SK-N-SH (cell line): Measurements from ENCODE around the gene DCUN1D3. TPM values are rescaled to one million over a fixed set of nuclear protein-coding genes. Genes with fewer than 3 reads are reported as not detected.

Experiments
- CTCF ChIA-PET: fragments of 300-600, 350-600 bp; formaldehyde crosslinking; extraction: SDS; loops from one replicate; lab custom pipeline; 2021; lab: Yijun Ruan, JAX
- POLR2A ChIA-PET: fragments of 350-600 bp; sonication (Branson Sonifier 250); formaldehyde crosslinking; extraction: SDS; loops from one replicate; lab custom pipeline; 2020; ENCODE audit warnings: antibody characterized with exemption, inconsistent platforms; lab: Yijun Ruan, JAX
- DNase-seq: peaks from one replicate; pipeline ENCODE4 v3.0.0; 2012
- H2AFZ ChIP-seq: fragments of 200-600 bp; sonication (generic); 2 replicates; pipeline ENCODE4 v1.8.1; 2016; ENCODE audit warnings: antibody characterized with exemption, mild to moderate bottlenecking, low read depth
- H3F3A ChIP-seq: fragments of 200-600 bp; sonication (generic); replicated peaks from 2 replicates; pipeline ENCODE3; 2016; ENCODE audit warnings: antibody characterized with exemption, mild to moderate bottlenecking; ENCODE audit not compliant: insufficient read depth
- H3K27ac ChIP-seq, 2 experiments: fragments of 200-500 bp in 1 of 2; fragments of 200-600 bp in 1 of 2; sonication (Bioruptor generic) in 1 of 2; sonication (generic), shearing (Covaris generic) in 1 of 2; 2 replicates each; pipeline versions ENCODE4 v1.5.1 to v1.6.1; 2014 to 2016; ENCODE audit warnings: low read depth in 2 of 2, inconsistent platforms in 1 of 2, low read length in 1 of 2, mild to moderate bottlenecking in 1 of 2, mixed read lengths in 1 of 2
- H3K27me3 ChIP-seq: fragments of 200-600 bp; sonication (generic), shearing (Covaris generic); 2 replicates; pipeline ENCODE4 v1.6.1; 2016; ENCODE audit warnings: mixed run types; ENCODE audit not compliant: insufficient read depth
- H3K36me3 ChIP-seq, 2 experiments: fragments of 200-500 bp in 1 of 2; fragments of 200-600 bp in 1 of 2; sonication (Bioruptor generic) in 1 of 2; sonication (generic) in 1 of 2; replicated peaks in 1 of 2; 2 replicates each; pipeline versions ENCODE3 to v1.5.1; 2014 to 2016; ENCODE audit warnings: low read length in 1 of 2, mild to moderate bottlenecking in 1 of 2; ENCODE audit not compliant: insufficient read depth in 2 of 2, control insufficient read depth in 1 of 2
- H3K4me1 ChIP-seq, 2 experiments: fragments of 200-500 bp in 1 of 2; fragments of 200-600 bp in 1 of 2; sonication (Bioruptor generic) in 1 of 2; sonication (generic), shearing (Covaris generic) in 1 of 2; 2 replicates each; pipeline versions ENCODE4 v1.5.1 to v1.6.1; 2014 to 2016; ENCODE audit warnings: low read depth in 1 of 2, low read length in 1 of 2, mixed run types in 1 of 2; ENCODE audit not compliant: insufficient read depth in 2 of 2, control insufficient read depth in 1 of 2
- H3K4me2 ChIP-seq: fragments of 200-600 bp; sonication (generic), shearing (Covaris generic); 2 replicates; pipeline ENCODE4 v1.6.1; 2017; ENCODE audit warnings: mixed run types
- H3K4me3 ChIP-seq, 2 experiments: fragments of 200-500 bp in 1 of 2; fragments of 200-600 bp in 1 of 2; sonication (Bioruptor generic) in 1 of 2; sonication (generic), shearing (Covaris generic) in 1 of 2; 2 replicates each; pipeline versions ENCODE4 v1.5.1 to v1.8.1; 2014 to 2016; ENCODE audit warnings: low read depth in 2 of 2, inconsistent platforms in 1 of 2, low read length in 1 of 2, mild to moderate bottlenecking in 1 of 2, mixed read lengths in 1 of 2, moderate library complexity in 1 of 2
- H3K79me2 ChIP-seq: fragments of 200-600 bp; sonication (generic); 2 replicates; pipeline ENCODE4 v1.8.1; 2017; ENCODE audit warnings: mild to moderate bottlenecking; ENCODE audit not compliant: insufficient read depth
- H3K9ac ChIP-seq: fragments of 200-600 bp; sonication (generic); 2 replicates; pipeline ENCODE4 v1.6.1; 2017; ENCODE audit warnings: mixed run types
- H3K9me2 ChIP-seq: fragments of 200-600 bp; sonication (generic); 2 replicates; pipeline ENCODE4 v1.6.1; 2017; ENCODE audit warnings: mixed run types
- H3K9me3 ChIP-seq: fragments of 200-600 bp; sonication (generic); 2 replicates; pipeline ENCODE4 v1.6.1; 2017; ENCODE audit warnings: mixed run types, mild to moderate bottlenecking, moderate library complexity
- H4K20me1 ChIP-seq: fragments of 200-600 bp; sonication (generic); 2 replicates; pipeline ENCODE4 v1.6.1; 2017; ENCODE audit warnings: mild to moderate bottlenecking, mixed run types; ENCODE audit not compliant: insufficient read depth
- CHD2 ChIP-seq: fragments of 150-350 bp; IDR thresholded peaks from 2 replicates; pipeline ENCODE4 v1.6.1; 2018; ENCODE audit warnings: low read length; ENCODE audit not compliant: partially characterized antibody
- EZH2phosphoT487 ChIP-seq: fragments of 200-600 bp; sonication (generic); IDR thresholded peaks from 2 replicates; pipeline ENCODE4 v1.6.1; 2017; ENCODE audit warnings: low read depth, mixed run types, mild to moderate bottlenecking, antibody characterized with exemption, moderate library complexity, borderline replicate concordance
- FOSL2 ChIP-seq: IDR thresholded peaks from 2 replicates; pipeline ENCODE4 v1.4.0; 2012; ENCODE audit warnings: low read depth, mild to moderate bottlenecking, moderate library complexity, borderline replicate concordance
- JUND ChIP-seq: IDR thresholded peaks from 2 replicates; pipeline ENCODE4 v1.4.0; 2012
- MAX ChIP-seq: IDR thresholded peaks from 2 replicates; pipeline ENCODE4 v1.4.0; 2012; ENCODE audit warnings: low read depth
- MXI1 ChIP-seq: IDR thresholded peaks from 2 replicates; pipeline ENCODE4 v1.6.1; 2012; ENCODE audit warnings: mild to moderate bottlenecking, low read depth, low read length, improper control_type of control experiment
- NFIC ChIP-seq: IDR thresholded peaks from 2 replicates; pipeline ENCODE4 v1.4.0; 2012; ENCODE audit warnings: borderline replicate concordance
- RXRA ChIP-seq: IDR thresholded peaks from 2 replicates; pipeline ENCODE4 v1.4.0; 2012; ENCODE audit warnings: low read depth, mild to moderate bottlenecking, borderline replicate concordance
- TCF12 ChIP-seq: IDR thresholded peaks from 2 replicates; pipeline ENCODE4 v1.4.0; 2012
- USF2 ChIP-seq: fragments of 150-350 bp; IDR thresholded peaks from 2 replicates; pipeline ENCODE4 v1.6.1; 2017; ENCODE audit warnings: antibody characterized with exemption, low read length, low read depth, borderline replicate concordance
- YY1 ChIP-seq: IDR thresholded peaks from 2 replicates; pipeline ENCODE4 v1.4.0; 2012; ENCODE audit warnings: low read depth, mild to moderate bottlenecking
- WGBS: methylation state at CpG from one replicate; pipeline ENCODE4 v1.1.6; 2017; ENCODE audit warnings: low lambda C conversion rate; 5-methylcytosine and 5-hydroxymethylcytosine counted together
- polyA plus RNA-seq, 3 experiments: library from polyadenylated mRNA; depleted of rRNA; stranded (reverse); fragments of >200 nt; gene quantifications; 2 replicates each; pipeline ENCODE4 v1.2.3, GENCODE V29; 2012
- TF ChIP-seq, protein P1 (sequence below): IDR thresholded peaks from 2 replicates; pipeline ENCODE4; 2012
- TF ChIP-seq, protein P2 (sequence below): fragments of 200-600 bp; sonication (generic); IDR thresholded peaks from 2 replicates; pipeline ENCODE4 v1.6.1; 2017; ENCODE audit warnings: antibody characterized with exemption, mild to moderate bottlenecking, moderate library complexity
- TF ChIP-seq, protein P3 (sequence below): fragments of 150-350 bp; IDR thresholded peaks from 2 replicates; pipeline ENCODE4 v1.6.1; 2016; ENCODE audit warnings: mild to moderate bottlenecking, low read depth, low read length

The DCUN1D3 gene
- polyA plus RNA-seq, 1 of the 3 experiments (the other 2 are of a cell fraction) = 4.7 TPM

DNA sequence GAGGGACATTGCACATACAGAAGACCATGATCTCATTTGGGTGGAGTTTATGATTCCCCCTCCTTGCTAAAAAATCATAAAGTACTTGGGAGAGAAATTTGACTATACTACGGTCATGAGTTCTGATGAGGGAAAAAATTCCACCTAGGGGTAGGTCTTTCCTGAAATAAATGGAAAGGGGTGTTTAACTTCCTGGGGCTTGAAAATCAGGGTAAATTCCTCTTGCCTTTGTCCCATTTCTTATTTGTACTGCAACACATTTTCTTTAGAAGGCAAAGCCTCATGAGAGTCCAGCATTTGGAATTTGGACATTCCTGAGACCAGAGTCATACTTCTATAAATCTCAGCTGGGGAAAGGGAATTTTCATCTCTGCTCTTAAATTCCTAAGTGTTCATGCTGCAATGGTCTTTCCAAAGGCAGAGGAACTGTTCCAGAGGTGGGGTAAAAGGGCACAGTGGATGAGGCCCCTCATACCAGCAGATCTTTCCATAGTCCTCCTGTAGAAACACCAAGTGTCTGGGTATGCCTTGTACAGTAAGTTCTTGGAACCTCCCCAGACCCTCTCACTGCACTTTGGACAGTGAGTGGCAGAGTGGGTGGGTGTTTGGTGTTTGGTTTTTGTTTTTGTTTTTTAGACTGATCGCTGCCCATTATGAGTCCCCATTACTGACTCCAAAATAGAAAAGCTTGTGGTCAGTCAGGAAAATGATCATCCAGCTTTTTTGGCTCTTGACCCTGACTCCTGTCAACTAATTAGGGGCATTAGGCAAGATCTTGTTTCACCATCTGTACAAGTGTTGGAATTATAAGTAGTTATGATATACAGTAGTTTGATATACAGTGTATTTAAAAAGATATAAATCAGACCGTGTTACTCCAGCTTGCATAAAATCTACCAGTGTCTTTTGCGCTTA, 6.4 kb upstream of the DCUN1D3 start:
- Histone ChIP-seq H3K4me3 (no peak overlapping the region), H3K27ac (peak overlapping the region; percentile 58 to 85; a peak in 3 of 4 replicates), H3K27me3 (no peaks in the 10 kb centered on the region), H3K36me3 (peaks cover 3 to 5% of the 10 kb centered on the region in 2 experiments), H3K9me2 (no peaks in the 10 kb centered on the region), H2AFZ (peak overlapping the region; percentile 33; the same call in 1 of the 2 replicates), H3K79me2 (peaks cover 31% of the 10 kb centered on the region), H3K4me1 (peaks cover 16 to 43% of the 10 kb centered on the region in 2 experiments), H3K4me2 (peak overlapping the region; percentile 71), H4K20me1 (no peaks in the 10 kb centered on the region), H3K9ac (peak overlapping the region; percentile 26; the same call in 1 of the 2 replicates), H3K9me3 (no peaks in the 10 kb centered on the region), H3F3A (peaks cover 34% of the 10 kb centered on the region)
- 64% methylated on average over 4 of the region's 4 CpGs for WGBS
- CTCF ChIA-PET = no interaction called here
- TF ChIP-seq RXRA = no peak; the same call in 1 of the 2 replicates
- peak; percentile 56 for TF ChIP-seq JUND
- peak; percentile 18; the same call in 1 of the 2 replicates for TF ChIP-seq NFIC
- TF ChIP-seq TCF12 = peak; percentile 57
- TF ChIP-seq YY1 = no peak
- no peak for TF ChIP-seq CHD2
- TF ChIP-seq, protein P1, sequence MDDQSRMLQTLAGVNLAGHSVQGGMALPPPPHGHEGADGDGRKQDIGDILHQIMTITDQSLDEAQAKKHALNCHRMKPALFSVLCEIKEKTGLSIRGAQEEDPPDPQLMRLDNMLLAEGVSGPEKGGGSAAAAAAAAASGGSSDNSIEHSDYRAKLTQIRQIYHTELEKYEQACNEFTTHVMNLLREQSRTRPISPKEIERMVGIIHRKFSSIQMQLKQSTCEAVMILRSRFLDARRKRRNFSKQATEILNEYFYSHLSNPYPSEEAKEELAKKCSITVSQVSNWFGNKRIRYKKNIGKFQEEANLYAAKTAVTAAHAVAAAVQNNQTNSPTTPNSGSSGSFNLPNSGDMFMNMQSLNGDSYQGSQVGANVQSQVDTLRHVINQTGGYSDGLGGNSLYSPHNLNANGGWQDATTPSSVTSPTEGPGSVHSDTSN = peak; percentile 48; the same call in 1 of the 2 replicates
- peak; percentile 31; the same call in 1 of the 2 replicates for TF ChIP-seq MAX
- TF ChIP-seq MXI1 = no peak
- TF ChIP-seq, protein P2, sequence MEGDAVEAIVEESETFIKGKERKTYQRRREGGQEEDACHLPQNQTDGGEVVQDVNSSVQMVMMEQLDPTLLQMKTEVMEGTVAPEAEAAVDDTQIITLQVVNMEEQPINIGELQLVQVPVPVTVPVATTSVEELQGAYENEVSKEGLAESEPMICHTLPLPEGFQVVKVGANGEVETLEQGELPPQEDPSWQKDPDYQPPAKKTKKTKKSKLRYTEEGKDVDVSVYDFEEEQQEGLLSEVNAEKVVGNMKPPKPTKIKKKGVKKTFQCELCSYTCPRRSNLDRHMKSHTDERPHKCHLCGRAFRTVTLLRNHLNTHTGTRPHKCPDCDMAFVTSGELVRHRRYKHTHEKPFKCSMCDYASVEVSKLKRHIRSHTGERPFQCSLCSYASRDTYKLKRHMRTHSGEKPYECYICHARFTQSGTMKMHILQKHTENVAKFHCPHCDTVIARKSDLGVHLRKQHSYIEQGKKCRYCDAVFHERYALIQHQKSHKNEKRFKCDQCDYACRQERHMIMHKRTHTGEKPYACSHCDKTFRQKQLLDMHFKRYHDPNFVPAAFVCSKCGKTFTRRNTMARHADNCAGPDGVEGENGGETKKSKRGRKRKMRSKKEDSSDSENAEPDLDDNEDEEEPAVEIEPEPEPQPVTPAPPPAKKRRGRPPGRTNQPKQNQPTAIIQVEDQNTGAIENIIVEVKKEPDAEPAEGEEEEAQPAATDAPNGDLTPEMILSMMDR = no peak
- no peak for TF ChIP-seq EZH2phosphoT487
- TF ChIP-seq, protein P3, sequence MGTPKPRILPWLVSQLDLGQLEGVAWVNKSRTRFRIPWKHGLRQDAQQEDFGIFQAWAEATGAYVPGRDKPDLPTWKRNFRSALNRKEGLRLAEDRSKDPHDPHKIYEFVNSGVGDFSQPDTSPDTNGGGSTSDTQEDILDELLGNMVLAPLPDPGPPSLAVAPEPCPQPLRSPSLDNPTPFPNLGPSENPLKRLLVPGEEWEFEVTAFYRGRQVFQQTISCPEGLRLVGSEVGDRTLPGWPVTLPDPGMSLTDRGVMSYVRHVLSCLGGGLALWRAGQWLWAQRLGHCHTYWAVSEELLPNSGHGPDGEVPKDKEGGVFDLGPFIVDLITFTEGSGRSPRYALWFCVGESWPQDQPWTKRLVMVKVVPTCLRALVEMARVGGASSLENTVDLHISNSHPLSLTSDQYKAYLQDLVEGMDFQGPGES = no peak
- TF ChIP-seq FOSL2 = peak; percentile 68
- TF ChIP-seq USF2 = no peak
- POLR2A ChIA-PET = no interaction called here
- no peak for DNase-seq
